Prostate gland (tissue), 2 donors: Measurements from ENCODE around the gene ANKRD44. TPM values are rescaled to one million over a fixed set of nuclear protein-coding genes. Genes with fewer than 3 reads are reported as not detected.

Experiments used
- DNase-seq: peaks from one replicate; pipeline ENCODE4 v3.0.0-alpha.2; 2019; ENCODE audit warnings: low spot score
- H3K27ac ChIP-seq, 2 donors: fragments of 200-600 bp; sonication (generic); 2 replicates each; pipeline ENCODE4 v1.5.1; 2017 to 2019
- H3K27me3 ChIP-seq: fragments of 200-600 bp; sonication (generic); replicated peaks from 2 replicates; pipeline ENCODE4 v1.5.1; 2019; ENCODE audit not compliant: insufficient read depth
- H3K36me3 ChIP-seq, 2 donors: fragments of 200-600 bp; sonication (generic); 1 replicate in 1 of 2; 2 replicates in 1 of 2; pipeline versions ENCODE4 v1.5.1 to v1.8.1; 2017 to 2019
- H3K4me1 ChIP-seq: fragments of 200-600 bp; sonication (generic); replicated peaks from 2 replicates; pipeline ENCODE4 v1.5.1; 2019
- H3K4me3 ChIP-seq, 2 donors: fragments of 200-600 bp; sonication (generic); 2 replicates each; pipeline ENCODE4 v1.5.1; 2017 to 2019
- H3K9me3 ChIP-seq: fragments of 200-600 bp; sonication (generic); 2 replicates; pipeline ENCODE4 v1.5.1; 2017
- CTCF ChIP-seq, 4 experiments: fragments of 200-600 bp in 2 of 4; fragments of 450-650 bp in 2 of 4; sonication (generic) in 2 of 4; IDR thresholded peaks; 1 replicate in 3 of 4; 2 replicates in 1 of 4; pipeline ENCODE4 v1.5.1; 2016 to 2019; ENCODE audit warnings: antibody characterized with exemption in 4 of 4, mild to moderate bottlenecking in 2 of 4, moderate library complexity in 2 of 4
- POLR2A ChIP-seq: fragments of 450-650 bp; IDR thresholded peaks from one replicate; pipeline ENCODE4 v1.6.1; 2016; ENCODE audit warnings: antibody characterized with exemption, mild to moderate bottlenecking
- POLR2AphosphoS5 ChIP-seq: sonication (generic); formaldehyde crosslinking; IDR thresholded peaks from one replicate; pipeline ENCODE4 v1.6.1; 2017; ENCODE audit warnings: antibody characterized with exemption
- WGBS: methylation state at CpG from one replicate; pipeline ENCODE4 v1.1.5; 2018; 5-methylcytosine and 5-hydroxymethylcytosine counted together
- intact Hi-C: fragments of 100-400 bp; cut with DNase I; formaldehyde crosslinking; loops from one replicate; pipeline ENCODE4 v1.14.2; 2022
- total RNA-seq, 2 donors: library from RNA; depleted of rRNA; stranded (reverse); fragments of >200 nt; gene quantifications; one replicate each; pipeline ENCODE4 v1.1.0, GENCODE V29; 2016

The ANKRD44 gene
- total RNA-seq, 2 donors from 2014 or later = 6.0 to 11.2 TPM

- Histone ChIP-seq H3K4me1 (no peaks in the 10 kb centered on the region), H3K27me3 (no peaks in the 10 kb centered on the region), H3K9me3 (no peaks in the 10 kb centered on the region), H3K36me3 (no peaks in the 10 kb centered on the region), H3K4me3 (no peak overlapping the region), H3K27ac (peak overlapping the region; percentile 38 to 53)
- no peak for DNase-seq
- intact Hi-C loops = no loop called here
- WGBS = 61% methylated on average over 2 of the region's 2 CpGs
- TF ChIP-seq POLR2AphosphoS5 (no peak), CTCF (IDR thresholded peaks at IDR 0.05) (no peak), POLR2A (no peak)
These were observed 203.0 kb downstream of the ANKRD44 start for GRCh38 chr2:197107291-197108269.

GRCh38 chr2:197103363-197103762 is 207.2 kb downstream of the ANKRD44 start:
- H3K4me1 ChIP-seq = no peaks in the 10 kb centered on the region
- DNase-seq = no peak
- H3K27ac ChIP-seq = no peak overlapping the region
- 95% methylated on average over 1 of the region's 1 CpG for WGBS
- H3K36me3 ChIP-seq = no peaks in the 10 kb centered on the region
- H3K9me3 ChIP-seq = no peaks in the 10 kb centered on the region
- intact Hi-C loops = no loop called here
- H3K4me3 ChIP-seq = no peak overlapping the region
- H3K27me3 ChIP-seq = no peaks in the 10 kb centered on the region
- TF ChIP-seq POLR2AphosphoS5 = no peak

GRCh38 chr2:197102231-197102630 is 208.3 kb downstream of the ANKRD44 start:
- intact Hi-C loops = no loop called here
- WGBS = 71% methylated on average over 1 of the region's 1 CpG
- Histone ChIP-seq H3K27me3 (no peaks in the 10 kb centered on the region), H3K4me3 (no peak overlapping the region), H3K4me1 (no peaks in the 10 kb centered on the region), H3K9me3 (no peaks in the 10 kb centered on the region), H3K27ac (no peak overlapping the region), H3K36me3 (no peaks in the 10 kb centered on the region)
- no peak for TF ChIP-seq POLR2A
- TF ChIP-seq POLR2AphosphoS5 = no peak
- TF ChIP-seq CTCF (IDR thresholded peaks at IDR 0.05) = no peak
- no peak for DNase-seq

GRCh38 chr2:197101519-197101918 is 209.1 kb downstream of the ANKRD44 start:
- Histone ChIP-seq H3K36me3 (no peaks in the 10 kb centered on the region), H3K27me3 (no peaks in the 10 kb centered on the region), H3K4me3 (no peak overlapping the region), H3K4me1 (no peaks in the 10 kb centered on the region), H3K27ac (no peak overlapping the region), H3K9me3 (no peaks in the 10 kb centered on the region)
- DNase-seq = no peak
- 88% methylated on average over 2 of the region's 2 CpGs for WGBS
- intact Hi-C loops = no loop called here
- no peak for TF ChIP-seq CTCF (IDR thresholded peaks at IDR 0.05)
- TF ChIP-seq POLR2AphosphoS5 = no peak
- TF ChIP-seq POLR2A = no peak

- no peak for DNase-seq
- Histone ChIP-seq H3K27me3 (no peaks in the 10 kb centered on the region), H3K4me1 (no peaks in the 10 kb centered on the region), H3K36me3 (no peaks in the 10 kb centered on the region), H3K4me3 (no peak overlapping the region), H3K27ac (peak overlapping the region in 1 of 2 donors; percentile 5), H3K9me3 (no peaks in the 10 kb centered on the region)
- WGBS = 47% methylated on average over 7 of the region's 7 CpGs
- TF ChIP-seq POLR2A = no peak
- intact Hi-C loops = no loop called here
These were observed 212.8 kb downstream of the ANKRD44 start for GRCh38 chr2:197097578-197098366.
